Endodermal cell (in vitro differentiated cells): ENCODE data around the gene GAL3ST3. TPM values are rescaled to one million over a fixed set of nuclear protein-coding genes. Genes with fewer than 3 reads are reported as not detected.

Source experiments
- DNase-seq: peaks from one replicate; pipeline ENCODE4 v3.0.0-alpha.2; 2017
- H3K27ac ChIP-seq: 2 replicates; pipeline ENCODE4 v1.5.1; 2013; ENCODE audit warnings: mild to moderate bottlenecking, low read depth, low read length, moderate library complexity
- H3K27me3 ChIP-seq: 2 replicates; pipeline ENCODE4 v1.6.1; 2013; ENCODE audit warnings: mild to moderate bottlenecking, low read length, moderate library complexity; ENCODE audit not compliant: insufficient read depth, control insufficient read depth, poor library complexity, severe bottlenecking
- H3K36me3 ChIP-seq: 2 replicates; pipeline ENCODE4 v1.7.0; 2013; ENCODE audit warnings: mild to moderate bottlenecking, low read length, moderate library complexity; ENCODE audit not compliant: control insufficient read depth, insufficient read depth
- H3K4me1 ChIP-seq: one replicate; pipeline ENCODE4 v1.7.0; 2013; ENCODE audit warnings: low read length; ENCODE audit not compliant: control insufficient read depth, insufficient read depth
- H3K4me3 ChIP-seq: 2 replicates; pipeline ENCODE4 v1.5.1; 2013; ENCODE audit warnings: mild to moderate bottlenecking, low read length, moderate library complexity
- H3K9ac ChIP-seq: 2 replicates; pipeline ENCODE4 v1.6.1; 2013; ENCODE audit warnings: mild to moderate bottlenecking, low read length, moderate library complexity; ENCODE audit not compliant: poor library complexity, severe bottlenecking; ENCODE audit errors: extremely low read depth
- H3K9me3 ChIP-seq: 2 replicates; pipeline ENCODE4 v1.6.1; 2013; ENCODE audit warnings: mild to moderate bottlenecking, low read length, moderate library complexity; ENCODE audit not compliant: control insufficient read depth
- H3K27ac Mint-ChIP-seq: 2 replicates; pipeline ENCODE4 v1.8.0; 2020; ENCODE audit warnings: mixed read lengths
- H3K27me3 Mint-ChIP-seq: 2 replicates; pipeline ENCODE4 v1.8.0; 2021; ENCODE audit warnings: mild to moderate bottlenecking, mixed read lengths; ENCODE audit not compliant: insufficient read depth
- H3K36me3 Mint-ChIP-seq: 2 replicates; pipeline ENCODE4 v1.8.0; 2020; ENCODE audit warnings: low read depth, mixed read lengths
- H3K4me1 Mint-ChIP-seq: 2 replicates; pipeline ENCODE4 v1.8.0; 2020; ENCODE audit warnings: mixed read lengths
- H3K4me3 Mint-ChIP-seq: 2 replicates; pipeline ENCODE4 v1.8.0; 2020; ENCODE audit warnings: mild to moderate bottlenecking, moderate library complexity, mixed read lengths
- H3K9me3 Mint-ChIP-seq: 2 replicates; pipeline ENCODE4 v1.8.0; 2020; ENCODE audit warnings: mild to moderate bottlenecking, mixed read lengths
- CTCF ChIP-seq: fragments of 200-600 bp; sonication (generic); conservative IDR thresholded peaks from 2 replicates; pipeline ENCODE4 v1.5.0; 2021; ENCODE audit warnings: antibody characterized with exemption, mild to moderate bottlenecking
- WGBS, 2 experiments: methylation state at CpG; one replicate each; pipeline versions ENCODE4 v1.1.5 to v1.1.7; 2013; ENCODE audit warnings: missing lambda C conversion rate in 2 of 2, mixed read lengths in 1 of 2; ENCODE audit not compliant: insufficient coverage in 1 of 2, insufficient read length in 1 of 2; 5-methylcytosine and 5-hydroxymethylcytosine counted together
- total RNA-seq, 2 donors: library from RNA; stranded (reverse); fragmentation: NEBNext Ultra II Directional in 1 of 2; extraction: Animal tissue kit (Norgen Biotek cat#: 25700) in 1 of 2; gene quantifications; 2 replicates in 1 of 2; 3 replicates in 1 of 2; pipeline ENCODE4 v1.2.1, GENCODE V29; 2021

GAL3ST3 gene
- total RNA-seq, 2 donors from 2014 or later = 7.4 to 11.2 TPM

- Histone ChIP-seq H3K4me1 (no peaks in the 10 kb centered on the region), H3K9me3 (no peaks in the 10 kb centered on the region), H3K27me3 (no peaks in the 10 kb centered on the region), H3K27ac (no peak overlapping the region), H3K4me3 (no peak overlapping the region), H3K36me3 (peaks cover 77% of the 10 kb centered on the region), H3K9ac (no peak overlapping the region)
- H3K4me1 Mint-ChIP-seq = peaks cover 7% of the 10 kb centered on the region
- no peaks in the 10 kb centered on the region for H3K27me3 Mint-ChIP-seq
- peaks cover 69% of the 10 kb centered on the region for H3K36me3 Mint-ChIP-seq
- TF ChIP-seq CTCF = no peak
- H3K27ac Mint-ChIP-seq = no peak overlapping the region
- no peaks in the 10 kb centered on the region for H3K9me3 Mint-ChIP-seq
- DNase-seq = no peak
- no peak overlapping the region for H3K4me3 Mint-ChIP-seq
- 91 to 96% methylated on average over 3 to 7 of the region's 7 CpGs for WGBS, 2 experiments
Measured at GRCh38 chr11:66056501-66056900, 7.5 kb upstream of the GAL3ST3 start.

- Histone ChIP-seq H3K9ac (no peak overlapping the region), H3K9me3 (no peaks in the 10 kb centered on the region), H3K27ac (no peak overlapping the region), H3K36me3 (peaks cover 62% of the 10 kb centered on the region), H3K4me3 (no peak overlapping the region), H3K4me1 (peaks cover 6% of the 10 kb centered on the region), H3K27me3 (no peaks in the 10 kb centered on the region)
- H3K36me3 Mint-ChIP-seq = peaks cover 54% of the 10 kb centered on the region
- WGBS, 2 experiments = 90 to 93% methylated on average over 4 to 7 of the region's 7 CpGs
- TF ChIP-seq CTCF = no peak
- H3K27me3 Mint-ChIP-seq = no peaks in the 10 kb centered on the region
- no peak for DNase-seq
- H3K4me1 Mint-ChIP-seq = peaks cover 17% of the 10 kb centered on the region
- no peaks in the 10 kb centered on the region for H3K9me3 Mint-ChIP-seq
- no peak overlapping the region for H3K27ac Mint-ChIP-seq
- H3K4me3 Mint-ChIP-seq = no peak overlapping the region
Measured at GRCh38 chr11:66055021-66055420, 6.1 kb upstream of the GAL3ST3 start.

GRCh38 chr11:66052664-66052982 is 3.7 kb upstream of the GAL3ST3 start:
- peak overlapping the region; percentile 99 for H3K4me3 Mint-ChIP-seq
- TF ChIP-seq CTCF = no peak
- H3K4me1 Mint-ChIP-seq = peaks cover 22% of the 10 kb centered on the region
- no peak for DNase-seq
- H3K27me3 Mint-ChIP-seq = peaks cover 4% of the 10 kb centered on the region
- WGBS, 2 experiments = 0 to 2% methylated on average over 12 to 17 of the region's 17 CpGs
- peaks cover 34% of the 10 kb centered on the region for H3K36me3 Mint-ChIP-seq
- Histone ChIP-seq H3K9ac (peak overlapping the region; percentile 93), H3K27ac (peak overlapping the region; percentile 59), H3K27me3 (no peaks in the 10 kb centered on the region), H3K9me3 (no peaks in the 10 kb centered on the region), H3K36me3 (peaks cover 40% of the 10 kb centered on the region), H3K4me3 (peak overlapping the region; percentile 98), H3K4me1 (peaks cover 6% of the 10 kb centered on the region)
- H3K9me3 Mint-ChIP-seq = no peaks in the 10 kb centered on the region
- H3K27ac Mint-ChIP-seq = peak overlapping the region; percentile 99
